HG03025 (cell line): Measurements from ENCODE around the gene ABRAXAS1.
A peak's percentile ranks its signal among the peaks of the same experiment; 100 is the strongest.

Experiments
- ATAC-seq: cut with Tn5 transposase; IDR thresholded peaks from one replicate; pipeline ENCODE4 v1.9.1; 2021; ENCODE audit warnings: mild to moderate bottlenecking, moderate library complexity; ENCODE audit not compliant: unreplicated experiment, low FRiP score

ABRAXAS1 gene

DNA sequence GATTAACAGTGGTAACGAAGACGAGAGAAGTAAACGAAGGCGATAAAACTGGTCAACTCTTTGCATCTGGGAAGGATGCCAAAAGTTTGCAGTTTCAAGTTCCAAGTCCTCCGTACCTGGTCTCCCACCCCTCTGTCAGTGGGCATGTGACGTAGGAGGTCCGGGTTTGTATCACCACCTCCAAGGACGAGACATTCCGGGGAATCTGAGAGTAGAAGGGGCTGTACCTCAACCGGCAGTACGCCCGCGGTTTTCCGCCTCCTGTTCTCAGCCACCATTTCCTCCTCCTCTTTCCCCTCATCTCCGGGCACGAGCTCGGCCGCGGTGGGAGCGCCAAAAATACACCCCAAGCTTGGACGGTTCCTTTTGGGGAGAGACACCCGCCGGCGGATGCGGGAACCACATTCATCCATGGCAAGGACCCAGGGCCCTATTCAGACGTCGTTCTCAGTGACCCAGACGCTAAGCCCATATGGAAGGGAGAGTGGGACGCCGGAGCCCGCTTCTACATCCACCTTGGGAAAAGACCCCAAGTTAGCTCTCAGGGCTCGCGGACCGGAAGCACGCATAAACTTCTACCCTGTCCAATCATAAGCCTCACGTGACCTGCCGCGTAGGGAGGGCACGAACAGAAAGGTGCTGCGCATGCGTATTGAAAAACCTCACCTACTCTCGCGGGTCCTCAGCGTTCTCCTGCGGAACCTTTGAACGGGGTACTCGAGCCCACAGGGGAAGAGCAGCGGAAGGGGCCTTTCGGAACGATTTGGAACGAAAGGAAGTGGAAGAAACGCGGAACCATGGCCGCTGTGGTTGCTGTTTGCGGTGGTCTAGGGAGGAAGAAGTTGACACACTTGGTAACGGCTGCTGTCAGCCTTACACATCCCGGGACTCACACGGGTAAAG, 29.4 kb downstream of the ABRAXAS1 start, which contains the start of the genes HELQ and MRPS18C:
HELQ (minus strand) TSS at position 543 of the 903 bp plus-strand sequence; CDS start at position 413, 130 bp downstream.
MRPS18C (plus strand) TSS at position 778 of the 903 bp plus-strand sequence; CDS start at position 798, 20 bp downstream.
- ATAC-seq = peak; percentile 97

DNA sequence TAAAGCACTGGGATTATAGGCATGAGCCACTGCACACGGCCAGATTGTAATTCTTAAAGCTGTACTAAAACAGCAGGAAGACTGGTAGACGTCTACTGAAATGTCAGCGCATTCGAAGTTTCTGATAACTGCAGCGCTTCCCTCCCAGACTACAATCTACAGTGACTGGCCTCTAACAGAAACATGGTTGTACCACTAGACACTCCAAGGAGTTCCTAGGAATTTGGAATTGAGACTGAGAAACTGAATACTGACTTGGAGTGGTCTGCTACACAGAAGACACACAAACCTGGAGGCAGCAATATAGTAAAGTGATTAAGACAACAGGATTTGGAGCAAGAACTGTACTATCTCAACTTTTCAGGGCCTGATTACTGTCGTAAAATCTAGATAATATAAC, 30.2 kb downstream of the ABRAXAS1 start:
- no peak for ATAC-seq

DNA sequence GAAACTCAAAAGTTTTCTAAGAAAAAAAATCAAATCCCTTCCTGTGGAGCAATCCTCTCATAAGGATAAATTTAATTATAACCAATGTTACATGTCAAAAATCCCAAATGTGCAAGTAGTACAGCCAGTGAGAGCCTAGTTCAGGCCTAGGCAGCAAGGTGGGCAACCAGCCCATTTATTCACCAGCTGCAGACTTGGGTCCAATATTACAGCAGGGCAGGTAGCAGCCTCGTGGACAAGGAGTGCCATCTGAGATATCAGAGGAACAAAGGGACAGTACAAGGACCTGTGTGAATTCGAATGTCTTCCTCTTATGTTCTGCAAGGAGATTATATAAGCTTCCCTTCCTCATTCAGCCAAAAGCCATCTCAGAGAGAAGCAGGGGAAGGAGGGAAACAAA, 35.9 kb downstream of the ABRAXAS1 start:
- ATAC-seq = no peak

DNA sequence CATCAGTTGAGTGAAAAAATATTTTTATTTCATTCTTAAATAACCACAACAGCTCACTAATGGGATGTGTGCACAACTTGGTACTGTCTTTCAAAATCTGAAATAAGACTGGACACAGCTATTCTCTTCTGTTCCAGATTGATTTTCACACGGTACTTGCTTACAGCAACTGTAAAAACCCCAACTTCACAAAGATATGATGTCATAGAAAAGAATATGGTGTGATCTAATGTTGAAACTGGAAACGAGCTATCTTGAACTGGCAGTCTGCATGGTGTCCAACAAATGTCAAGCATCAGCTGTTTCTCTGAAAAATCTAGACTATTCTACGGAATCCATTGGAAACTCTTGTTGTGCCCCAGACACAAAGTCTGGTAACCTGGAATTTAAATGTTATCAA, 44.0 kb downstream of the ABRAXAS1 start:
- ATAC-seq = no peak

DNA sequence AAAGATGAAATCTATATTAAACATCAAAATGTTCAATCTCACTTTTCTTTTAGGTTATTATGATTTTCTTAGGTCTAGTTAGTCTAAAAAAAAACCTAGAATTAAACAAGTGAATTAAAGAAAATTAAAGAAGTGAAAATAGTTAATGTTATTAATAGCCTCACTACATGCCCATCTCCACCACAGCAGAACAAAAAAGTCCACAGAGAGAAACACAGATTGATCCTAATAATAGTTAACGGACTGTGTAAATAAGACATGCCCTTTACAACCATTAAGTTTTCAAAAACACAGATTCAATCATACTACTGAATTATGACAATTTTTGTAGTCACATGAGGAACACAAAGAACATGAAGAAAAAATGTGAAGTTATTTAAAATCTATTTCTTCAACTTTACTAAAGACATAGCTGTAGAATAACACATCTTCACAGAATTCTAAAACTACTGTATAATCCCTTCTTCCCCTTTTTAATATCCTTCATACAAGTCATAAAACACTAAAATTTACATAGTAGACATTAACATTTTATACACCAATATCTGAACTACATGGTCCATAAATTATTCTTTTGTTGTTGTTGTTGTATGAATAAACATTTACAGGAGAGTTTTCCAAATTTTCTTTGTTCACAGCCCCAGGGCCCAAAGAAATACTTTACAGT, 44.6 kb downstream of the ABRAXAS1 start:
- no peak for ATAC-seq

DNA sequence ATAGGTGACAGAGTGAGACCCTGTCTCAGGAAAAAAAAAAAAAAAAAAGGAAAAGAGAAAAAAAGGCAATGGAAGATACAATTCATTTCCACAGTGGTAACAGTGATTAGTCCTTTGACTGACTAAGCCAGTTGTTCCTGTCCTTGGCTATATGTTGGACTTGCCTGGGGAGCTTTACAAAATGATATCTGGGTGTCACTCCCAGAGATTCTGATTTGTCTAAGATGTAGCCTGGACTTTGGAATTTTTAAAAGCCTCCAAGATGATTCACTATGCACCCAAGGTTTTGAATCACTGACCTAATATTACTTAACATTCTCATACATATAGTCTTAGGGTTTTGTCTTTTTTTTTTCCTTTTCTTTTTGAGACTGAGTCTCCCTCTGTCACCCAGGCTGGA, 46.2 kb downstream of the ABRAXAS1 start:
- ATAC-seq = no peak

DNA sequence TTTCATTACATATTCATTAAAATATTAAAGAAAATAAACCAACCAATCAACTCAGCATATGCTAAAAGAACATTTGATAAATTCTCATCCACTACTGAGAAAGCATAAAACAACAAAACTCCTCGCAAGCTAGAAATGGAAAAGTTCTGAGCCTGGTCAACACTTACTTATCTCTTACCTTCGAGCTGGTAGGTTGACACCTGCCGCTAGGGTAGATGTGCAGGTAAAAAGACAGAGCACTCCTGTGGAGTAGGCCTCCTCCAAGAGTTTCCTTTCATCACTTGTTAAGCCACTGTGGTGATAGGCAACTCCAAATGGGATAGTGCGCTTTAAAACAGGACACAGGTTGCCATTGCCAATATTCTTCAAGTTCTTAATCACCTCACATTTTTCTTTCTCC, 48.2 kb downstream of the ABRAXAS1 start:
- ATAC-seq = no peak

DNA sequence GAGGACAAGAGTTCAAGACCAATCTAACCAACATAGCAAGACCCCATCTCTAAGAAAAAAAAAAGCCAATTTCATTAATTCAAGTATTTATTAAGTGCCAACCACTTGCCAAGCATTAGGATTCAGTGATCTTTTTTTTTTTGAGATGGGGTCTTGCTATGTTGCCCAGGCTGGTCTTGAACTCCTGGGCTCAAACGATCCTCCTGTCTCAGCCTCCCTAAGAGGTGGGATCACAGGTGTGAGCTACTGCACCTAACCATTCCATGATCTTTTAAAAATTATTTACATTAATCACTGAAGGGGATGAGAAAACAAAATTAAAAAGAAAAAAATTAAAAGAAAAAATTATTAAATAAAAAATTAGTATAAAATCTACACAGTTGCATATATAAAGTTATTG, 53.7 kb downstream of the ABRAXAS1 start:
- ATAC-seq = no peak

DNA sequence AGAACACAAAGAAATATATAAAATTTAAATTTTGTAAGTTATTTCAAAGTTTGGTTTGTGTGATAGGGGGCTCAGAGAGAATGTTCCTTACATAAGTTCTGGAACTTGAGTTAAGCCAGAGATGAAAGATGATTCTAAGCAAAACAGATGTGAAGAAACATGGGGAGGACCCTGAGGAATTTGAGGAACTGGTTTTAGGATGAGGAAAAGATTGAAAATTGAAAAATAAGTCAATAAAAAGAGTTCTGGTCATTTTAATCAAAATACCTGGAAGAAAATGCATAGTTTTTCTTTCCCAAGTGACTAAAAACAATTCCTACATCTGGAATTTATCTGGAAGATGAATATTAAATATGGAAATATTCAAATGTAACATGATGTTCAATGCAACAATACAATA, 66.7 kb downstream of the ABRAXAS1 start:
- ATAC-seq = no peak

DNA sequence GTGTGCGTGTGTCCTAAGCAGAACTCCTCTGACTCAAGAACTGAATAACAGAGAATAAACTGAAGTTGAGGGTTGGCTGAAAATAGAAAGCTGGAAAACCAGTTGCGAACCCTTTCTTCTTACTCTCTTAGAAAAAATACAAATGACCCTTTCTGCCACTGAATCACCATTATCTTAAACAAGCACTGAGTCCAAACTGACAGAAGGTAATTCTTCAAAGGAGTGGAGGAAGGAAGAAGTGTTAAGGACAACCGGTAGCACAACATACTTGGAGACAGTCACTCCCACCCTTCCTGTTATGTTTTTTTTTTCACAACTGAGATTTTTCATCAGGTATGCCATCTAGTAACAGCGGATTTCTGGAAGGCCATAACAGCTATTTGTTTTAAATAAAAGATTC, 67.3 kb downstream of the ABRAXAS1 start:
- ATAC-seq = no peak

DNA sequence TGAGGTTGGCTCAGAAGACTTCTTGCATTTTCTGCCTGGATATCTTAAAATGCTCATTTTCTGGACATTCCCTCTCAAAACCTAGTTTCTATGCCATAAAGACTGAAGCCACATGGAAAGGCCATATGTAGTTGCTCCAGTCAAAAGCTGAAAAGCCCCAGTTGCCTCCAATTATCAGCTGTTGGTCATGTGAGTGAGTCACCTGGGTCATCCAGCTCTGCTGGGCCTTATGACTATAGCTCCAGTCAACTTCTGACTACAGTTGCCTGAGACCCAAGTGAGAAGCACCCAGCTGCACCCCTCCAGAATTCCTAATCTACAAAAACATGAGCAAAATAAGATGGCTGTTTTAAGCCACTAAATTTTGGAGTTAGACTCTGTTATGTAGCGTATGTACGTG, 71.2 kb downstream of the ABRAXAS1 start:
- ATAC-seq = no peak
